HG02870 (cell line): Measurements from ENCODE around the gene RCCD1.
A peak's percentile ranks its signal among the peaks of the same experiment; 100 is the strongest.
"Not testable (repeated sequence)": the region's sequence is repeated elsewhere in the genome, so short reads cannot be mapped to it uniquely, and the experiment has no call there.

Source experiments
- ATAC-seq: cut with Tn5 transposase; IDR thresholded peaks from one replicate; pipeline ENCODE4 v1.9.1; 2021; ENCODE audit warnings: mild to moderate bottlenecking, moderate library complexity; ENCODE audit not compliant: unreplicated experiment

The RCCD1 gene

GRCh38 chr15:90918034-90918788 lies 36.5 kb upstream of the RCCD1 start:
- no peak for ATAC-seq

- ATAC-seq = no peak
Observed at GRCh38 chr15:90918835-90919234, 35.8 kb upstream of the RCCD1 start.

DNA sequence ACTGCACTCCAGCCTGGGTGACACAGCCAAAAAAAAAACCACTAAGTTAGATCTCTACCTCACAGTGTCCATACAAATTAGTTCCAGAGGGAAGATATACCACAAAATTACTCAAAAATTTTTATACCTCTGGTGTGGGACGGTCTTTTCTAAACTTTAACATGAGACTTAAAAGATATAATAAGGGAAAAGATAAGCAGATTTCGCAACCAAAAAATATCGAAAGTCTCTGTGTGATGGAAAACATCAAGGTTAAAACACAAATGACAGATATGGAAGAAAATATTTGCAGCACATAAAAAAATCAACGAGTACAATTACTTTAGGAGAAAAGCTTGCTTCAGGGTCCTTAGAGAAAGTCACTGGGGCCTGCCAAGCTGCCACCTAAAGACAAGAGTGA lies 32.8 kb upstream of the RCCD1 start:
- ATAC-seq = no peak

GRCh38 chr15:90922712-90923322 lies 31.9 kb upstream of the RCCD1 start:
- ATAC-seq = peak; percentile 80

- peak; percentile 78 for ATAC-seq
Observed at GRCh38 chr15:90924375-90924774, 30.3 kb upstream of the RCCD1 start.

DNA sequence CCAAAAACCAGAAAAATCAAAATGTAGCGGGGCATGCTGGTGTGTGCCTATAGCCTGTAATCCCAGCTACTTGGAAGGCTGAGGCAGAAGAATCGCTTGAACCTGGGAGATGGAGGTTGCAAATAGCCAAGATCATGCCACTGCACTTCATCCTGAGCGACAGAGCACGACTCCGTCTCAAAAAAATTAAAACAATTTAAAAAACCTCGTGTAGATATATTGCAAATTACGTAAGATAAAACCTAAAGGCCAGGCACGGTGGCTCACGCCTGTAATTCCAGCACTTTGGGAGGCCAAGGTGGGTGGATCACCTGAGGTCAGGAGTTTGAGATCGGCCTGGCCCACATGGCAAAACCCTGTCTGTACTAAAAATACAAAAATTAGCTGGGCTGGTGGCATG lies 27.9 kb upstream of the RCCD1 start:
- ATAC-seq = not testable (repeated sequence)

DNA sequence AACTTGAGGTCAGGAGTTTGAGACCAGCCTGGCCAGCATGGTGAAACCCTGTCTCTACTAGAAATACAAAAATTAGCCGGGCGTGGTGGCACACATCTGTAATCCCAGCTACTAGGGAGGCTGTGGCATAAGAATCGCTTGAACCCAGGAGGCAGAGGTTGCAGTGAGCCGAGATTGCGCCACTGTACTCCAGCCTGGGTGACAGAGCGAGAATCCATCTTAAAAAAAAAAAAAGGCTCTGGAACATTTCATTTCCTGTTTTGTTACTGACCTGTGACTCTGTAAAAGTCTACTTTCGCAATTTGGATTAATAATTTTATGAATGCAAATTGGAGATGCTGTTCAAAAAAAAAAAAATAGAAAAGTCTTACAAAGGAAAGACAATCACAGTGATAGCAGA lies 26.6 kb upstream of the RCCD1 start:
- ATAC-seq = not testable (repeated sequence)

GRCh38 chr15:90929246-90930019 lies 25.3 kb upstream of the RCCD1 start:
- no peak for ATAC-seq

DNA sequence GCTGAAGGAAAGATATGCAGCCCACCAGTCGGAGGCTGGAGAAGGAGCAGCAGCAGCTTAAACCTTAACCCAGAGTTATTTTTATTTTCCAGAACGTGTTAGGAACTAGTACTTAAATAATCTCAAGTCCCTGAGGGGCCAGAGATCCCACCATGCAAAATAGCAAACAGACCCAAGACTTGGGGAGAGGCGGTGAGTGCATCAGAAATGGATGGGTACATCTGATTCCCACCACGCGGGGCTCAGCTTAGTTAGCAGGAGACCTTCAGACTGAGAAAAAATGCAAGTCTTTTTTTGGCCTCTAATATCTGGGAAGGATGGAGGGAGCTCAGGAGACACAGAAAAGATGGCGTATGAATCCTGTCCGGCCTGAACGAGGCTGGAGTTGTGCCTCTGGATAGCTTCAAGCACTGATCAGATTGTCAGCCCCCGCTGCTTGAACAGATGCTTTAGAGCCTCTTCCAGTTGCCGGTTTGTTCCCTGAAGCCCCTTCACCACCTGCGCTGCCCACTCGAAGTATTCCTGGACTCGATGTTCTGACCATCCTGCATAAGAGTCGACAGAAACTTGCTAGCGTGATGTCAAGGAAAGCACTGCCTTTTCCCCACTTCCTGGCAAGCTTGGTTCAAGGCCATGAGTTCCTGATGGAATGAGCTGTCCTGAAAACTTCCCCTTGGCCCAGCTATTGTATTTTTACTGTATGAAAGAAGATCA lies 23.7 kb upstream of the RCCD1 start:
- no peak for ATAC-seq

DNA sequence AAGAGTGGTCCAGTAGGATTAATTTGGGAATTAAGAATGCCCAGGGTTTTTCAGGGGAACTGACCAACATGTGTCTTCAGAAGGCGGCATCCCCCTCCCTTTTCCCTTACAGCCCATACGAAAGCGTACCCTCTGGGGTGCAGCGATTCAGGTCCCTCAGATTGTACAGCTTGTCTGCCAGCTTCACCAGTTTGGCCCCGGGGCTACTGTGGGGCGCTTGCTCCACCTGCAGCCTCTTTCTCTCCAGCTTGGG lies 23.2 kb upstream of the RCCD1 start:
- ATAC-seq = no peak

DNA sequence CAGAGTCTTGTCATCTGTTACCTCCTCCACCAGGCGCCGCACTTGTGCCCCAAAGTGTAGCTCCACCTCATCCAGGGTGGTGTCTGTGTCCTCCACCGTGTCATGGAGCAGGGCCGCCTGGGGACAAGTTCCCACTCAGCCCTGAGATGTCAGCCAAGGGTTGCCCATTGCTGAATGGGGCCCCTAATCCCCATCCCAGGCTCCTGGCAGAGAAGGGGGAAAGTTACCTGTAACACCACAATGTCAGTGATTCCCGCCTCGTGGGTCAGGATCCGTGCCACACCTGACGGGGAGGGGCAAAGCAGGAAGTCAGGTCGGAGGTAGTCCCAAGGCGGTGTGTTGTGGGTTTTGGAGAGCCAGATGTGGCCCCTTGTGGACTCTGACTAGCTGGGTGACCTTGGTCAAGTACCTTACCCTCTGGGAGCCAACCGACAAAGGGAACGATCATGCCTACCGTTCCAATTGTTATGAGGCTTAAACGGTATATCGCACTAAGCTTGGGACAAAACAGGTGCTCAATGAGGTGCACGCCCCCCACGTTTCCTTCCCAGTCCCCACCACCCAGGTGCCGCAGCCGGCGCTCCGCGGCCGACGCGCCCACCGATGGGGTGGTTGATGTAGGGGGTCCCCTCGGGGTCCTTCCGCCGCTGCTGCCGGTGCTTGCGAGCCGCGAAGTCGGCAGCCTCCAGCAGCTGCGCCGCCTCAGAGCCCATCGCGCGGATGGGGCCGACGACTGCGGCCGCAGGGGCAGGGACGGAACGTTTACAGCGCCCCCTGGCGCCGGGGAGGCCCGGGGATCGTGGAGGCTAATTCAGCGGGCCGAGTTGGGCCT lies 22.6 kb upstream of the RCCD1 start, which contains the start of gene HDDC3:
Gene HDDC3 (minus strand): TSS at position 722 of the 832 bp plus-strand sequence. CDS start 9 bp downstream, at position 713.
- ATAC-seq = peak; percentile 34

DNA sequence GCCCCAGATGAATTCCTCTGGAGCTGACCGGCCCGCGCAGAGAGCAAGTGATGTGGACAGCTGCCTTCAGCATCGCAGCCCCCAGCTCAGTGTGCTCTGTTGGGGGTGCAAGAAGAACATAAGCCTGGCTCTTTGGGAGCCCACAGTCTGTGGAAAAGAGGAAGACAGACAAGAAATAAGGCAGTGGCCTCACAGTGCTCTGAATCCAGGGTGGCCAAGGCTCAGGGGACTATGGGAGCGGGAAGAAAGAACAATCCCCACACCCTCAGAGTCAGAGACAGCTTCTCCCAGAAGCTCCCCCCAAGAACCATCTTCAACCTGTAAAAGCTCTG lies 22.1 kb upstream of the RCCD1 start:
- no peak for ATAC-seq

- no peak for ATAC-seq
Observed at GRCh38 chr15:90933301-90933700, 21.4 kb upstream of the RCCD1 start.

- peak; percentile 24 for ATAC-seq
Observed at GRCh38 chr15:90934256-90934948, 20.3 kb upstream of the RCCD1 start.

DNA sequence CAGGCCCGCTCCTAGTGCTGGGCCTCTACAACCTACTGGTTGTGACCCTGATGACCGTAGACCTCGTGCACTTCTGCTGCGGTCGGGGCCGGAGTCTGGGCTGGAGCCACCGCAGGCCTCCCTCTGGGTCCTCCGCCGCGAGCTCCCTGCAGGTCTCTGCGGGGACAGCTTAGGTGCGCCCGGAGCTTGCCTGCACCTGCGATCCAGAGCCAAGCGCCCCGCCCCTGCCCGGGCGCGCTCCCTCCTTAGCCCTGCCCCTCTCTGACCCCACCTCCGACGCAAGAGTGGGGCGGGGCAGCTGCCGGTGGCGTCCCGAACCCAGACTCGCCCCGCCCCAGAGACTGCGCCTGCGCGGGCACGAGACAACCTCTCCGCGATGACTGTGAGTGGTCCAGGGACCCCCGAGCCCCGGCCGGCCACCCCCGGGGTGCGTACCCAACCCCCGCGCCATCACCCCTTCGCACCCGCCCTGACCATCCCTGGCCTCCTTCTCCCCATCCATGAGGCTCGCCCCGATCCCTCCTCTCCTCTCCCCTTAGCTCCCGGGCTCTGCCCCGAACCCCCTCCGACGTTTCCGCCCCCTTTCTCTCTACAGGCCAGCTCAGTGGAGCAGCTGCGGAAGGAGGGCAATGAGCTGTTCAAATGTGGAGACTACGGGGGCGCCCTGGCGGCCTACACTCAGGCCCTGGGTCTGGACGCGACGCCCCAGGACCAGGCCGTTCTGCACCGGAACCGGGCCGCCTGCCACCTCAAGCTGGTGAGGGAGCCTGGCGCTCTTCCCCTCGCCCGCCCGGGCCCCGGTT lies 19.5 kb upstream of the RCCD1 start, which contains the start of gene UNC45A:
Gene UNC45A (plus strand): TSS at position 337 of the 803 bp plus-strand sequence. CDS start 40 bp downstream, at position 377.
- ATAC-seq = peak; percentile 56

DNA sequence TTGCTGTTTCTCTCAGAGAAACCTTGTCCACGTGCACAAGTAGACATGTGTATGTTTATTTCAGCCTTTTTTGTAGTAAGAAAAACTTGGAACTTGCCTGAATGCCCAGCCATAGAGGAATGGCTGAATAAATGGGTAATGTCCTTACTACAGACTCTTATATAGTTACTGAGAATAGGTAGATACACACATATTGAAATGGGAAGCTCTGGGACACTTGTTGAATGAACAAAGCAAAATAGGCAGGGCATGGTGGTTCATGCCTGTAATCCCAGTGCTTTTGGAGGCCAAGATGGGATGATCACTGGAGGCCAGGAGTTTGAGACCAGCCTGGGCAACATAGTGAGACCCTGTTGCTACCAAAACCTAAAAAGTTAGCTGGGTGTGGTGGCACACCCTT lies 17.9 kb upstream of the RCCD1 start:
- ATAC-seq = no peak

- ATAC-seq = no peak
Observed at GRCh38 chr15:90938261-90938660, 16.4 kb upstream of the RCCD1 start.

DNA sequence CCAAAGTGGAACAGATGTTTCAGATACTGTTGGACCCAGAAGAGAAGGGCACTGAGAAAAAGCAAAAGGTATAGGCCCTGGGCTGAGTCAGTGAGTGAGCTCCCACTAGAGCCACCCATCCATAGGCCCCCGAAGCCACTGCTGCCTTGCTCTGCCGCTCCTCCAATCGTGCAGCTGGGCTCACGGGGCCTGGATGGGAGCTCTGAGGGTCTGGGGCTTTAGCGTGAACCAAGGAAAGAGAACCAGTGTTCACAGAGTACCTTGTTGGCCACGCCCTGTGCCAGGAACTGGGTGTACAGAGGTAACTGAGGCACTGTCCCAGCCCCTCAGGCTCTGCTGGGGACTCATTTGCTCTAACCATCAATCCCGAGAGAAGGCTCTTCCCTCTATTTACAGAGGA lies 14.9 kb upstream of the RCCD1 start:
- no peak for ATAC-seq

DNA sequence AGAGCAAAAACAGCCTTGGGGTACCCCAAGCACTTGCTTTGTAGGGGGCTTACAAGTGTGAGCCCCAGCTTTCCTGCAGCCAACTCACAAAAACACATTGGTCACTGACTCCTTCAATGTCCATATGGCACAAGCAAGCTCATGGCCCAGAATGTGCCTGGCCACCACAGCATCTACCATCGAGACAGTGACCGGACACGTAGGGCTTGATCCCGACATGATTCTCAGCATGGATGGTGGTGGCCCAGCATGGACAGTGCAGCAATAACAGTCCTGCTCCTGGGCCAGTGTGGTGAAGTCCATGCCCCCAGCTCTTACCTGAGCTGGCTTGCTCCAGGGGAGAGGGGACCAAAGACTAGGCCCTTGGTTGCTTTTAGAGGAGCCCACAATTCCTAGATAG lies 13.6 kb upstream of the RCCD1 start:
- no peak for ATAC-seq
